SIG-M5 treated with dmso at 0.1 percent for 504 hours (cell line): ENCODE measurements around the gene SIMC1.

Experiments used
- DNase-seq: peaks from one replicate; lab custom pipeline; 2025; ENCODE audit not compliant: unreplicated experiment; lab: John Stamatoyannopoulos, UW

The SIMC1 gene

GRCh38 chr5:176387384-176387925, 149.2 kb downstream of the SIMC1 start:
- DNase-seq, result no peak

DNA sequence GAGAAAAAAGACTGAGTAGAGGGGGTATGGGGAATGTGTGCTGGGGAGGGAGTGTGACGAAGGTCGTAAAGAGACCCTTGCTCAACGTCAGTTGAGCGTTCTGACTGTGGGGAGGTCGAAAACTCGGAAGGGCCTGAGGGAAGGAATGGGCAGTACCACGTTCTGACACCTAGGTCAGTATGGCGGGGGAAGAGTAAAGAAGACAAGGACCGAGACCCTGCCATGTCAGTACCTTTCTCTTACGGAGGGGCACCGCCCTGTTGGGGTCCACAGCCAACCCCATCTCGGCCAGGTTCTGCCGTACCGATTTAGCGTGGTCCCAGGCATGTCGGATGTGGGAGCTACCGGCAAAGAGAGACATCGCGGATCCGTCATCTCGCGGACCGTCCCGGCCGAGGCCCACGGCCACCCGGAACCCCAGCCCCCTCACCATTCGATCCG, 149.8 kb downstream of the SIMC1 start:
- DNase-seq, result peak; percentile 40

- DNase-seq, result peak; percentile 100
Observed at GRCh38 chr5:176388444-176389134, 150.4 kb downstream of the SIMC1 start, which contains the start of the genes HIGD2A and NOP16. Gene HIGD2A, plus strand, starts transcription at chr5:176388751. Its CDS starts 69 bp downstream, at chr5:176388820. Gene NOP16, minus strand, starts transcription at chr5:176388598. Its CDS starts 59 bp downstream, at chr5:176388539.

DNA sequence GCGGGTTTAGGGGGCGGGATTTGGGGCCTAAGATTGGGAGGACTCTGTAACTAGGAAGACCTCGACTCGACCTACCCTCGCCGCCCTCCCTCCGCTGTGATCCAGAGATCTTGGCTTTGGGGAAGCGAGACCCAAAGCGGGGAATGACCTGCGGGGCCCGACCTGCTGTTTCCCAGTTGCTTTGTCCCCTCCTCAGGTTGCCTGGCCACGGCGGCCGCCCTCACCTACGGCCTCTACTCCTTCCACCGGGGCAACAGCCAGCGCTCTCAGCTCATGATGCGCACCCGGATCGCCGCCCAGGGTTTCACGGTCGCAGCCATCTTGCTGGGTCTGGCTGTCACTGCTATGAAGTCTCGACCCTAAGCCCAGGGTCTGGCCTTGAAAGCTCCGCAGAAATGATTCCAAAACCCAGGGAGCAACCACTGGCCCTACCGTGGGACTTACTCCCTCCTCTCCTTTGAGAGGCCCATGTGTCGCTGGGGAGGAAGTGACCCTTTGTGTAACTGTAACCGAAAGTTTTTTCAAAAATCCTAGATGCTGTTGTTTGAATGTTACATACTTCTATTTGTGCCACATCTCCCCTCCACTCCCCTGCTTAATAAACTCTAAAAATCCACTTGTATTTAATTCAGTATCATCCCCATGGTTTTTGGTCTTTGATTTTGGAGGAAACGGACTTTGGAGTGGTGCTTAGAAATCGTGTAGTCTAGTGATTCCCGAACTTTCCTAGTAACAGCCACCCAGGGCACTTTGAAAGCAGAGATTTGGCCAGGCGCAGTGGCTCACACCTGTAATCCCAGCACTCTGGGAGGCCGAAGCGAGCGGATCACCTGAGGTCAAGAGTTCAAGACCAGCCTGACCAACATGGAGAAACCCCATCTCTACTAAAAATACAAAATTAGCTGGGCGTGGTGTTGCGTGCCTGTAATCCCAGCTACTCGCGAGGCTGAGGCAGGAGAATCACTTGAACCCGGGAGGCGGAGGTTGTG, 151.2 kb downstream of the SIMC1 start:
- DNase-seq, result peak; percentile 49

DNA sequence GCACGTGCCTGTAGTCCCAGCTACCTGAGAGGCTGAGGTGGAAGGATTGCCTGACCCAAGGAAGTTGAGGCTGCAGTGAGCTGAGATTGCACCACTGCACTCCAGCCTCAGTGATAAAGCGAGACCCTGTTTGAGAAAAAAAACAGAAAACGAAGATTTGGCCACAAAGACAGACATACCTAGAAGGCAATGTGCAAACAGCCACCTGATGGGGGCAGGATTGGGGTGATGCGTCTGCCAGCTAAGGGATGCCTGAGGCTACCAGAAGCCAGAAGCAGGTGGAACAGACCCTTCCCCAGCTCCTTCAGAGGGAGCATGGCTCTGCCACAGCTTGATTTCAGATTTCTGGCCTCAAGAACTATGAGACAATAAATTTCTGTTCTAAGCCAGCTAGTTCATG, 153.3 kb downstream of the SIMC1 start:
- no peak for DNase-seq

- peak; percentile 86 for DNase-seq
Observed at GRCh38 chr5:176391999-176392398, 153.8 kb downstream of the SIMC1 start.

DNA sequence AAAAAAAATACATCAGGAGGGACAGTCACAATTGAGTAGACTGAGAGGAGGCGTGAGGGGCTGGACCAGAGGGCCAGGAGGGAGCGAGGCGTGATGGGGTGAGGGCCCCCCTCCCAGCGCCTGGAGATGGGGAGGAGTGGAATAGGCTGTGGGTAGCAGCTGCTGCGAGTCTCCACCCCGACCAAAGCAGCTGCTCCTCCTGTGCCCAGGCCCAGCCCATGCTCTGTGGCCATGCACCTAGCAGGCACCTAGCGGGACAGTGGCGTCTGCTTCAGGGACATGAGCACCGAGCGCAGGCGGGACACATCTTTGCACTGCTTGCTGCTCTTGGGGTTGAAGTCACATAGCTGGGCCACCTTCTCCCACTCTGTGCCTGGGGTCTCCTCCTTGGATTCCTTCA, 154.3 kb downstream of the SIMC1 start:
- DNase-seq, result no peak

DNA sequence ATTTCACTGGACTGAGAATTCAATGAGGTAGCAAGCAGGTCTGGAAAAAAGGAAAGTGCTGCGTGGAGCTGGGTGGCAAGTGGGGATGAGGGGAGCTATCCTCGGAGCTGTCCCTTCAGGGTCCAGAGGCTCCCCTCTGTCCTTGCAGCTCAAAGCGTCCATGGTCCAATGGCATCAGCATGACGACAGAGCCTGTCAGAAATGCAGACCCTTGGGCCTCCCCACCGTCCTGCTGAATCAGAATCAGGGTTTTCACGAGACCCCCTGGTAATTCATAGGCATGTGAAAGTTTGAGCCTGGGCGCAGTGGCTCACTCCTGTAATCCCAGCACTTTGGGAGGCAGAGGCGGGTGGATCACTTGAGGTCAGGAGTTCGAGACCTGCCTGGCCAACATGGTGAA, 155.9 kb downstream of the SIMC1 start:
- DNase-seq, result no peak

GRCh38 chr5:176394881-176395675, 156.9 kb downstream of the SIMC1 start:
- DNase-seq, result no peak
